Fibroblast of pulmonary artery (primary cell): ENCODE results near the gene SFXN1.

Experiments
- DNase-seq: peaks from one replicate; pipeline ENCODE4 v3.0.0-alpha.2; 2010; ENCODE audit warnings: low read depth
- H3K4me3 ChIP-seq: replicated peaks from 2 replicates; pipeline ENCODE4 v1.5.1; 2011; ENCODE audit warnings: low read depth, mild to moderate bottlenecking, control low read depth, low read length, moderate library complexity
- TF ChIP-seq, protein P1 (sequence below): IDR thresholded peaks from 2 replicates; pipeline ENCODE4 v1.5.1; 2011; ENCODE audit warnings: mild to moderate bottlenecking, control low read depth, low read length, inconsistent platforms; ENCODE audit errors: missing control alignments

The SFXN1 gene

DNA sequence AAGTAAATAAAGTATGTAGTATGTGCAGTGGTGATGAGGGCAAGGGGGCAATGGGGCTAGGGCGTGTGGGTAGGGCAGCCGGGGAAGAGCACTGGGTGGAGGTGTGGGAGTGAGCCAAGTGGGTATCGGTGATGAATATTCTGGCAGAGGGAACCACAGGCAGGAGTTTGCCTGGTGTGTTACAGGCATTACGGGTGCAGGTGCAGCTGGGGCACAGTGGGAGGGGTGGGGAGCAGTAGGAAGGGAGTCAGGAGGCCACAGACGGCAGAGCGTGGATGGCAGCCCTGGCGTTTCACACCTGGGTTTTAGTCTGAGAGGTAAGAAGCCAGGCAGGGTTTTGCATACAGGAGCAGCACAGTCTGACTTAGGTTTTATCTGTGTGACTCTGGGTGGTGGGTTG lies 35.4 kb downstream of the SFXN1 start:
- no peak overlapping the region for H3K4me3 ChIP-seq
- no peak for DNase-seq
- TF ChIP-seq, protein P1, sequence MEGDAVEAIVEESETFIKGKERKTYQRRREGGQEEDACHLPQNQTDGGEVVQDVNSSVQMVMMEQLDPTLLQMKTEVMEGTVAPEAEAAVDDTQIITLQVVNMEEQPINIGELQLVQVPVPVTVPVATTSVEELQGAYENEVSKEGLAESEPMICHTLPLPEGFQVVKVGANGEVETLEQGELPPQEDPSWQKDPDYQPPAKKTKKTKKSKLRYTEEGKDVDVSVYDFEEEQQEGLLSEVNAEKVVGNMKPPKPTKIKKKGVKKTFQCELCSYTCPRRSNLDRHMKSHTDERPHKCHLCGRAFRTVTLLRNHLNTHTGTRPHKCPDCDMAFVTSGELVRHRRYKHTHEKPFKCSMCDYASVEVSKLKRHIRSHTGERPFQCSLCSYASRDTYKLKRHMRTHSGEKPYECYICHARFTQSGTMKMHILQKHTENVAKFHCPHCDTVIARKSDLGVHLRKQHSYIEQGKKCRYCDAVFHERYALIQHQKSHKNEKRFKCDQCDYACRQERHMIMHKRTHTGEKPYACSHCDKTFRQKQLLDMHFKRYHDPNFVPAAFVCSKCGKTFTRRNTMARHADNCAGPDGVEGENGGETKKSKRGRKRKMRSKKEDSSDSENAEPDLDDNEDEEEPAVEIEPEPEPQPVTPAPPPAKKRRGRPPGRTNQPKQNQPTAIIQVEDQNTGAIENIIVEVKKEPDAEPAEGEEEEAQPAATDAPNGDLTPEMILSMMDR: no peak

DNA sequence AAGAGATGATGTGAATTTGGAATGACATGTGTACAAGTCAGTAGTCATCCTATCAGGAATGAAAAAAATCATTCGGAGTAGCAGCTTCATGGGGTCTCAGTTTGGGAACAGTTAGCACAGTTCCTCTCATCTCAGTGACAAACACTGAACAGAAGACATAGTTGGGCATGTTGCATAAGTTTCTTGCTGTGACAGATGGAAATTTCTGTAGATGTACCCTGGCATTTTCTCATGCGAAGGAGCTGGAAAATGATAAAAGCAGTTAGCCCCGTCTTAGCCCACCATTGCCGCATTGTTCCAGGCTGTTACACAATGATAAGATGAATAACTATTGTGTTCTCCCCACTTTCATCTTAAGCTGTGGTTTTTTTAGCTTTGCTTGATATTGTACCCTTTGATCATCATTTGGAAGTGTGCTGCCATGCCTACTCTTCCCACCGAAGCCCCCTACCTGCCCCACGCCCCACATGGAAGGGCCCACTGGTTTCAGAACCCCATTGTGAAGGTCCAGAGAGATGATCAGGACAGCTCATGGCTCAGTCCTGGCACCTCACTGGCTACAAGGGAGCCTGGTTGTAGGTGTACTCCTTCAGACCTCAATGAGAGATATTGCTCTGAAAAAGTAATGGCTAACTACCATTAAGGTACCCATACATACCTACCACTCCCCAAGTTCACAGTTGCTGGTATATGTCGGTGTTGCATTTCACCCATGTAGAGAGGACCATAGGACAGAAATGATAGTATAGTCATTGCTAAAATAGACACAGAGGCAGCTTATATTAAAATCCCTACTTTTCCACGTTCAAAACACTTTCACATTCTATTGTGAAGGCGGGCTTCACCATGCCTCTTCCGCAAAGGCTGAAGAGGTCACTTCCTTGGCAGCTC lies 38.8 kb downstream of the SFXN1 start:
- H3K4me3 ChIP-seq: no peak overlapping the region
- DNase-seq: no peak

GRCh38 chr5:175517824-175518450 lies 39.6 kb downstream of the SFXN1 start:
- TF ChIP-seq, protein P1: no peak

More for the DNA sequence above, 38.8 kb downstream of the SFXN1 start:
- TF ChIP-seq, protein P1: no peak

DNA sequence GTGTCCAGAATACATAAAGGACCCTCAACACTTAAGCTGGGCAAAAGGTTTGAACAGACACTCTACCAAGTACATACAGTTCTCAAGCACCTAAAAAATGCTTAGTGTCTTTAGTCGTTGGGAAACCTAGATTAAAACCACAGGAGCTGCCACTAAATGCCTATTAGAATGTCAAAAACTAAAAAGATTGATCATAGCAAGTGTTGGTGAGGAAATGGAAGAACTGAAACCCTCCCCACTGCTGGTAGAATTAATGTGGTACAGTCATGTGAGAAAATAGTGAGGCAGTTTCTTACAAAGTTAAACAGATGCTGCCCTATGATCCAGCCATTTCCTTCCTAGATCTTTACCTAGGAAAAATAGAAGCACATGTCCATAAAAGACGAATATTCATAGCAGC lies 40.6 kb downstream of the SFXN1 start:
- DNase-seq: no peak
- TF ChIP-seq, protein P1: no peak
- H3K4me3 ChIP-seq: no peak overlapping the region

More at GRCh38 chr5:175517824-175518450, 39.6 kb downstream of the SFXN1 start:
- DNase-seq: peak; percentile 79
- no peak overlapping the region for H3K4me3 ChIP-seq

- TF ChIP-seq, protein P1: no peak
- H3K4me3 ChIP-seq: no peak overlapping the region
- DNase-seq: no peak
These were observed 42.0 kb downstream of the SFXN1 start for GRCh38 chr5:175520321-175520720.

- TF ChIP-seq, protein P1: no peak
- no peak overlapping the region for H3K4me3 ChIP-seq
- no peak for DNase-seq
These were observed 42.5 kb downstream of the SFXN1 start for GRCh38 chr5:175520873-175521272.
